H9 (cell line): ENCODE measurements around the gene ESPL1. TPM values are rescaled to one million over a fixed set of nuclear protein-coding genes. Genes with fewer than 3 reads are reported as not detected.

Source experiments
- DNase-seq: peaks from one replicate; pipeline ENCODE4 v3.0.0-alpha.2; 2017
- H2AFZ ChIP-seq: one replicate; pipeline ENCODE4 v1.6.1; 2013; ENCODE audit warnings: mild to moderate bottlenecking, low read length, control low read depth, moderate library complexity
- H2AK5ac ChIP-seq: 2 replicates; pipeline ENCODE4 v1.6.1; 2013; ENCODE audit warnings: low read length, control low read depth, mixed read lengths; ENCODE audit not compliant: insufficient read length
- H2BK120ac ChIP-seq: one replicate; pipeline ENCODE4 v1.6.1; 2013; ENCODE audit warnings: low read depth, mild to moderate bottlenecking, low read length, control low read depth, inconsistent platforms; ENCODE audit not compliant: poor library complexity, severe bottlenecking
- H2BK12ac ChIP-seq: 2 replicates; pipeline ENCODE4 v1.6.1; 2013; ENCODE audit warnings: low read length, control low read depth, mixed read lengths, low read depth; ENCODE audit not compliant: insufficient read length
- H2BK15ac ChIP-seq: 2 replicates; pipeline ENCODE4 v1.6.1; 2013; ENCODE audit warnings: low read depth, low read length, control low read depth
- H2BK20ac ChIP-seq: one replicate; pipeline ENCODE4 v1.6.1; 2013; ENCODE audit warnings: low read depth, mild to moderate bottlenecking, low read length, control low read depth, inconsistent platforms; ENCODE audit not compliant: poor library complexity, severe bottlenecking
- H2BK5ac ChIP-seq: 2 replicates; pipeline ENCODE4 v1.6.1; 2013; ENCODE audit warnings: low read length, control low read depth, mixed read lengths; ENCODE audit not compliant: insufficient read length
- H3K14ac ChIP-seq: 2 replicates; pipeline ENCODE4 v1.6.1; 2013; ENCODE audit warnings: low read length, control low read depth; ENCODE audit not compliant: insufficient read depth
- H3K18ac ChIP-seq: 2 replicates; pipeline ENCODE4 v1.6.1; 2013; ENCODE audit warnings: low read depth, mild to moderate bottlenecking, mixed read lengths, low read length, control low read depth; ENCODE audit not compliant: insufficient read length
- H3K23ac ChIP-seq: 2 replicates; pipeline ENCODE4 v1.6.1; 2013; ENCODE audit warnings: low read length, control low read depth, mixed read lengths, low read depth; ENCODE audit not compliant: insufficient read length
- H3K23me2 ChIP-seq: 2 replicates; pipeline ENCODE4 v1.6.1; 2013; ENCODE audit warnings: low read depth, mild to moderate bottlenecking, mixed read lengths, low read length, control low read depth; ENCODE audit not compliant: insufficient read length, poor library complexity, severe bottlenecking
- H3K27ac ChIP-seq: 2 replicates; pipeline ENCODE4 v1.5.1; 2013; ENCODE audit warnings: low read length, control low read depth, mixed read lengths, low read depth; ENCODE audit not compliant: insufficient read length
- H3K27me3 ChIP-seq: 2 replicates; pipeline ENCODE4 v1.6.1; 2013; ENCODE audit warnings: low read length, control low read depth, inconsistent platforms; ENCODE audit not compliant: insufficient read depth
- H3K4ac ChIP-seq: 2 replicates; pipeline ENCODE4 v1.6.1; 2013; ENCODE audit warnings: low read depth, mild to moderate bottlenecking, control low read depth, inconsistent platforms, low read length, moderate library complexity
- H3K4me1 ChIP-seq: 2 replicates; pipeline ENCODE4 v1.6.1; 2013; ENCODE audit warnings: low read length, control low read depth, inconsistent platforms; ENCODE audit not compliant: insufficient read depth
- H3K4me2 ChIP-seq: 2 replicates; pipeline ENCODE4 v1.6.1; 2013; ENCODE audit warnings: low read length, control low read depth, mixed read lengths; ENCODE audit not compliant: insufficient read length, insufficient read depth
- H3K56ac ChIP-seq: 2 replicates; pipeline ENCODE4 v1.6.1; 2013; ENCODE audit warnings: low read depth, mild to moderate bottlenecking, mixed read lengths, low read length, control low read depth; ENCODE audit not compliant: insufficient read length
- H3K79me1 ChIP-seq: 2 replicates; pipeline ENCODE4 v1.6.1; 2013; ENCODE audit warnings: low read depth, mild to moderate bottlenecking, moderate library complexity, low read length, control low read depth, inconsistent platforms; ENCODE audit not compliant: insufficient read depth, poor library complexity, severe bottlenecking
- H3K79me2 ChIP-seq: 2 replicates; pipeline ENCODE4 v1.6.1; 2013; ENCODE audit warnings: low read length, control low read depth, inconsistent platforms; ENCODE audit not compliant: insufficient read depth
- H3K9ac ChIP-seq: 2 replicates; pipeline ENCODE4 v1.6.1; 2013; ENCODE audit warnings: low read length, control low read depth, mixed read lengths; ENCODE audit not compliant: insufficient read length; ENCODE audit errors: extremely low read depth
- H3K9me3 ChIP-seq: one replicate; pipeline ENCODE4 v1.6.1; 2013; ENCODE audit warnings: low read depth, low read length, inconsistent platforms; ENCODE audit not compliant: control insufficient read depth
- H3T11ph ChIP-seq: one replicate; pipeline ENCODE4 v1.6.1; 2013; ENCODE audit warnings: mild to moderate bottlenecking, low read length, control low read depth, inconsistent platforms
- H4K20me1 ChIP-seq: one replicate; pipeline ENCODE4 v1.6.1; 2013; ENCODE audit not compliant: control insufficient read depth, insufficient read length, insufficient read depth
- H4K5ac ChIP-seq: 2 replicates; pipeline ENCODE4 v1.6.1; 2013; ENCODE audit warnings: low read depth, mild to moderate bottlenecking, mixed read lengths, low read length, control low read depth; ENCODE audit not compliant: insufficient read length
- H4K8ac ChIP-seq: replicated peaks from 2 replicates; pipeline ENCODE4 v1.6.1; 2013; ENCODE audit warnings: low read length, control low read depth, mixed read lengths, low read depth; ENCODE audit not compliant: insufficient read length
- H4K91ac ChIP-seq: 2 replicates; pipeline ENCODE4 v1.6.1; 2013; ENCODE audit warnings: low read depth, mild to moderate bottlenecking, moderate library complexity, mixed read lengths, low read length, control low read depth; ENCODE audit not compliant: insufficient read length
- H3K27ac Mint-ChIP-seq, 3 experiments: 2 replicates in 2 of 3; 3 replicates in 1 of 3; pipeline ENCODE4 v1.8.0; 2020 to 2021; ENCODE audit warnings: mixed read lengths in 3 of 3, mild to moderate bottlenecking in 1 of 3, moderate library complexity in 1 of 3
- H3K27me3 Mint-ChIP-seq: 2 replicates; pipeline ENCODE4 v1.8.0; 2021; ENCODE audit warnings: low read depth, mild to moderate bottlenecking, moderate library complexity, mixed read lengths
- H3K36me3 Mint-ChIP-seq, 3 experiments: 2 replicates in 2 of 3; 3 replicates in 1 of 3; pipeline ENCODE4 v1.8.0; 2020 to 2021; ENCODE audit warnings: low read depth in 3 of 3, mixed read lengths in 3 of 3; ENCODE audit not compliant: insufficient read depth in 1 of 3
- H3K4me1 Mint-ChIP-seq, 2 experiments: 2 replicates each; pipeline ENCODE4 v1.8.0; 2020; ENCODE audit warnings: mixed read lengths in 2 of 2
- H3K4me3 Mint-ChIP-seq, 2 experiments: 2 replicates in 1 of 2; 3 replicates in 1 of 2; pipeline ENCODE4 v1.8.0; 2020 to 2021; ENCODE audit warnings: mild to moderate bottlenecking in 2 of 2, mixed read lengths in 2 of 2, moderate library complexity in 1 of 2
- H3K9me3 Mint-ChIP-seq, 2 experiments: 2 replicates in 1 of 2; 3 replicates in 1 of 2; pipeline ENCODE4 v1.8.0; 2020; ENCODE audit warnings: mild to moderate bottlenecking in 2 of 2, mixed read lengths in 2 of 2, moderate library complexity in 1 of 2
- CTCF ChIP-seq: fragments of 200-600 bp; sonication (generic); conservative IDR thresholded peaks from 3 replicates; pipeline ENCODE4 v1.8.0; 2021; ENCODE audit warnings: antibody characterized with exemption, mild to moderate bottlenecking
- WGBS: extraction: QIAGEN DNeasy Blood & Tissue Kit; methylation state at CpG from one replicate; pipeline ENCODE4 v1.1.7; 2013; ENCODE audit warnings: missing lambda C conversion rate, low lambda C conversion rate, mixed read lengths; ENCODE audit not compliant: insufficient read length; ENCODE audit errors: extremely low coverage; 5-methylcytosine and 5-hydroxymethylcytosine counted together
- total RNA-seq: library from RNA; stranded (reverse); gene quantifications from 2 replicates; pipeline ENCODE4 v1.2.1, GENCODE V29; 2021

ESPL1 gene
- total RNA-seq, 1 experiment from 2014 or later, result 43.2 TPM

- no peak overlapping the region for H2AK5ac ChIP-seq
- no peak overlapping the region for H4K91ac ChIP-seq
- H3K4me2 ChIP-seq, result no peak overlapping the region
- H3K79me1 ChIP-seq, result no peaks in the 10 kb centered on the region
- H3K23me2 ChIP-seq, result peaks cover 13% of the 10 kb centered on the region
- no peak overlapping the region for H3K27ac ChIP-seq
- no peaks in the 10 kb centered on the region; a peak in 1 of 7 replicates for H3K36me3 Mint-ChIP-seq
- H3K27me3 ChIP-seq, result peaks cover 18% of the 10 kb centered on the region
- no peak overlapping the region for H4K8ac ChIP-seq
- H2BK12ac ChIP-seq, result no peak overlapping the region
- H4K20me1 ChIP-seq, result no peaks in the 10 kb centered on the region
- H3K4me1 Mint-ChIP-seq, result peaks cover 19 to 36% of the 10 kb centered on the region in 2 experiments
- H3K9me3 ChIP-seq, result no peaks in the 10 kb centered on the region
- no peak overlapping the region for H3K18ac ChIP-seq
- H3T11ph ChIP-seq, result no peak overlapping the region
- no peak overlapping the region for H3K9ac ChIP-seq
- H3K27ac Mint-ChIP-seq, result no peak overlapping the region
- no peak for DNase-seq
- no peak overlapping the region for H3K23ac ChIP-seq
- H3K4ac ChIP-seq, result no peak overlapping the region
- no peak overlapping the region for H2BK5ac ChIP-seq
- no peak overlapping the region for H2BK120ac ChIP-seq
- peaks cover 87% of the 10 kb centered on the region for H3K27me3 Mint-ChIP-seq
- WGBS, result no CpG with 5 or more reads among the region's 3 CpGs
- no peaks in the 10 kb centered on the region; a peak in 1 of 5 replicates for H3K9me3 Mint-ChIP-seq
- peak overlapping the region in 1 of 2 experiments; percentile 14; a peak in 1 of 5 replicates for H3K4me3 Mint-ChIP-seq
- H2BK20ac ChIP-seq, result no peak overlapping the region
- H3K4me1 ChIP-seq, result no peaks in the 10 kb centered on the region
- peak; percentile 28; the same call in 1 of the 3 replicates for TF ChIP-seq CTCF
- H3K79me2 ChIP-seq, result no peaks in the 10 kb centered on the region
- H4K5ac ChIP-seq, result no peak overlapping the region
- H2BK15ac ChIP-seq, result no peak overlapping the region
- H2AFZ ChIP-seq, result no peak overlapping the region
- no peak overlapping the region for H3K14ac ChIP-seq
- H3K56ac ChIP-seq, result no peak overlapping the region
Measured at GRCh38 chr12:53327435-53328042, 59.4 kb downstream of the ESPL1 start.
